CD8-positive, alpha-beta memory T cell (primary cell): ENCODE measurements around the gene CENPS. TPM values are rescaled to one million over a fixed set of nuclear protein-coding genes. Genes with fewer than 3 reads are reported as not detected.

Source experiments
- CTCF ChIA-PET: fragments of 350-600 bp; sonication (Branson Sonifier 250); formaldehyde crosslinking; loops from one replicate; lab custom pipeline; 2021; ENCODE audit warnings: antibody characterized with exemption; lab: Charles Lee
- POLR2A ChIA-PET: fragments of 350-600 bp; sonication (Branson Sonifier 250); formaldehyde crosslinking; loops from one replicate; lab custom pipeline; 2021; ENCODE audit warnings: antibody characterized with exemption; lab: Charles Lee
- DNase-seq, 5 donors: peaks; one replicate each; pipeline versions ENCODE4 v3.0.0 to v3.0.0-alpha.2; 2020 to 2022; ENCODE audit warnings: mixed read lengths in 1 of 5
- H3K27ac ChIP-seq: one replicate; pipeline ENCODE4 v1.7.0; 2013; ENCODE audit warnings: low read depth, mild to moderate bottlenecking, low read length, moderate library complexity
- H3K27me3 ChIP-seq: 2 replicates; pipeline ENCODE4 v1.7.0; 2013; ENCODE audit warnings: low read length, mild to moderate bottlenecking; ENCODE audit not compliant: insufficient read depth, poor library complexity, severe bottlenecking
- H3K36me3 ChIP-seq: 2 replicates; pipeline ENCODE4 v1.7.0; 2013; ENCODE audit warnings: mild to moderate bottlenecking, low read length, moderate library complexity; ENCODE audit not compliant: insufficient read depth
- H3K4me1 ChIP-seq: 2 replicates; pipeline ENCODE4 v1.7.0; 2013; ENCODE audit warnings: mild to moderate bottlenecking, low read length, moderate library complexity; ENCODE audit not compliant: insufficient read depth
- H3K4me3 ChIP-seq: 2 replicates; pipeline ENCODE4 v1.7.0; 2013; ENCODE audit warnings: mild to moderate bottlenecking, low read length
- H3K9me3 ChIP-seq: 2 replicates; pipeline ENCODE4 v1.7.0; 2013; ENCODE audit warnings: mild to moderate bottlenecking, low read length
- H3K27ac Mint-ChIP-seq, 8 donors: one replicate each; pipeline ENCODE4 v1.8.0; 2020 to 2021; ENCODE audit warnings: mixed read lengths in 8 of 8, mild to moderate bottlenecking in 6 of 8, inconsistent platforms in 3 of 8, moderate library complexity in 3 of 8
- H3K27me3 Mint-ChIP-seq, 2 donors: one replicate each; pipeline ENCODE4 v1.8.0; 2020 to 2021; ENCODE audit warnings: mixed read lengths in 2 of 2, mild to moderate bottlenecking in 1 of 2, moderate library complexity in 1 of 2
- H3K36me3 Mint-ChIP-seq, 3 donors: one replicate each; pipeline ENCODE4 v1.8.0; 2020 to 2021; ENCODE audit warnings: mixed read lengths in 3 of 3, inconsistent platforms in 1 of 3, mild to moderate bottlenecking in 1 of 3
- H3K4me1 Mint-ChIP-seq, 3 donors: one replicate each; pipeline ENCODE4 v1.8.0; 2020 to 2021; ENCODE audit warnings: mixed read lengths in 3 of 3, inconsistent platforms in 1 of 3, mild to moderate bottlenecking in 1 of 3
- H3K4me3 Mint-ChIP-seq, 7 donors: one replicate each; pipeline ENCODE4 v1.8.0; 2020 to 2021; ENCODE audit warnings: mixed read lengths in 7 of 7, mild to moderate bottlenecking in 6 of 7, moderate library complexity in 4 of 7, inconsistent platforms in 2 of 7
- H3K9me3 Mint-ChIP-seq, 5 donors: one replicate each; pipeline ENCODE4 v1.8.0; 2020 to 2022; ENCODE audit warnings: mixed read lengths in 5 of 5, mild to moderate bottlenecking in 3 of 5, moderate library complexity in 2 of 5, inconsistent platforms in 1 of 5
- polyA plus RNA-seq: library from polyadenylated mRNA; unstranded; fragments of 300-500 nt; fragmentation: Illumina TruSeq; gene quantifications from one replicate; pipeline ENCODE4 v1.2.3, GENCODE V29; 2021
- total RNA-seq, 2 experiments: library from RNA; stranded (reverse); gene quantifications; one replicate each; pipeline ENCODE4 v1.2.3, GENCODE V29; 2021

CENPS gene
- total and polyA plus RNA-seq, 3 experiments from 2014 or later: 9.7 to 32.2 (median 32.2) TPM

GRCh38 chr1:10388387-10388715 is 41.9 kb upstream of the CENPS start:
- H3K27ac ChIP-seq: no peak overlapping the region
- no peak for DNase-seq
- H3K4me3 ChIP-seq: no peak overlapping the region
- H3K27me3 ChIP-seq: no peaks in the 10 kb centered on the region
- H3K27ac Mint-ChIP-seq: peak overlapping the region in 1 of 8 donors; percentile 32
- H3K36me3 ChIP-seq: no peaks in the 10 kb centered on the region
- ChIA-PET POLR2A (interaction anchor here (1.1 kb wide), 1 partner anchor 11 kb away, joined by 4 read pairs; the partner anchor contains the start of gene PGD), CTCF (interaction anchor here (0.9 to 2.2 kb wide), 3 partner anchors 10 to 178 kb away, joined by 3 to 7 read pairs (median 3); partner anchors contain the start of genes KIF1B and PGD)
- no peaks in the 10 kb centered on the region for H3K9me3 ChIP-seq
- H3K4me1 Mint-ChIP-seq: peaks cover 0 to 6% (median 0%) of the 10 kb centered on the region in 3 donors
- peaks cover 0 to under 1% (median under 1%) of the 10 kb centered on the region in 3 donors for H3K36me3 Mint-ChIP-seq
- H3K9me3 Mint-ChIP-seq: no peaks in the 10 kb centered on the region
- H3K27me3 Mint-ChIP-seq: no peaks in the 10 kb centered on the region
- no peak overlapping the region for H3K4me3 Mint-ChIP-seq
- H3K4me1 ChIP-seq: peaks cover 10% of the 10 kb centered on the region

DNA sequence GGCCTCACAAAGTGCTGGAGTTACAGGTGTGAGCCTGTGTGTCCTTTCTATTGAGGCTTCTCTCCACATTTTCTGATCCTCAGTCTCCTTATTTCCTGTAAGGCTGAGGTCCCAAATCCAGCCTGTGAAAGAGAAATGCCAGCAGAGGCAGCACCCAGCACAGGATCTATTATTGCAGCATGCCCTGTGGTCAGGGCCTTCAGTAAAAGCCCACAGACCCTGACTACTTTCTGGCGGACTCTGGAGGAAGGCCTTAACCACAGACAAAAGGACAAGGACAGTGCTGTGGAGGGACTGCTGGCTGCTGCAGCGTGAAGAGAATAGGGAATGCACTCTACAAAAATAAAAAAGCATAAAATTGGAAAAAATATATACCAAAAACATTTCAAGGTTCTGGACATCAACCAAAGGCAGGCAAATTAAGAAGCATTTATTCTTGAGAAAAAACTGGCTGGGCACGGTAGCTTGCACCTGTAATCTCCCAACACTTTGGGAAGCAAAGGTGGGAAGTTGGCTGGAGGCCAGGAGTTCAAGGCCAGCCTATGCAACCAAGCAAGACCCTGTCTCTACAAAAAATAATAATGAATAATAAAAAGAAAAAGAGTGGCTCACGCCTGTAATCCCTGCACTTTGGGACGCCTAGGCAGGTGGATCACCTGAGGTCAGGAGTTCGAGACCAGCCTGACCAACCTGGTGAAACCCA is 40.8 kb upstream of the CENPS start:
- Histone ChIP-seq H3K4me1 (peaks cover 10% of the 10 kb centered on the region), H3K27me3 (no peaks in the 10 kb centered on the region), H3K36me3 (no peaks in the 10 kb centered on the region), H3K9me3 (no peaks in the 10 kb centered on the region), H3K27ac (no peak overlapping the region), H3K4me3 (no peak overlapping the region)
- CTCF ChIA-PET: no interaction called here
- Mint-ChIP-seq H3K27me3 (no peaks in the 10 kb centered on the region), H3K9me3 (peaks cover 0 to 3% (median 0%) of the 10 kb centered on the region in 5 donors), H3K36me3 (no peaks in the 10 kb centered on the region), H3K27ac (no peak overlapping the region), H3K4me1 (peaks cover 0 to 6% (median 0%) of the 10 kb centered on the region in 3 donors), H3K4me3 (no peak overlapping the region)
- POLR2A ChIA-PET: no interaction called here
- no peak for DNase-seq

DNA sequence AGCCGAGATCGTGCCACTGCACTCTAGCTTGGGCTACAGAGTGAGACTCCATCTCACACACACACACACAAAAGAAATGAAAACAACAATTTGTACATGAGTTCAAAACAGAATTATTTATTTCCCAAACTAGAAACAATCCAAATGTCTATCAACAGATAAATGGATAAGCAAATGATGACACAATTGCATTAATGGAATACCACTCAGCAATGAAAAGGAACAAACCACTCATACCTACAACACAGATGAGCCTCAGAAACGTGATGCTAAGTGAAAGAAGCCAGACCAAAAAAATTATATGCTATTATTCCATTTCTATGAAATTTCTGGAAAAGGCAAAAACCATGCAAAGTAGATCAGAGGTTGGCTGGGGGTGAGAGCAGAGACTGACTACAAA is 33.4 kb upstream of the CENPS start:
- Mint-ChIP-seq H3K36me3 (peaks cover 0 to 15% (median 3%) of the 10 kb centered on the region in 3 donors), H3K4me1 (peaks cover 9 to 25% (median 21%) of the 10 kb centered on the region in 3 donors), H3K9me3 (peaks cover 0 to 3% (median 0%) of the 10 kb centered on the region in 5 donors), H3K27ac (peak overlapping the region in 1 of 8 donors; percentile 50), H3K4me3 (peak overlapping the region in 4 of 7 donors; percentile 29 to 75 (median 47)), H3K27me3 (no peaks in the 10 kb centered on the region)
- H3K4me3 ChIP-seq: no peak overlapping the region
- H3K27ac ChIP-seq: no peak overlapping the region
- DNase-seq: no peak
- ChIA-PET POLR2A (no interaction called here), CTCF (interaction anchor here (1.3 kb wide), 1 partner anchor 187 kb away, joined by 5 read pairs; the partner anchor contains the start of gene KIF1B)
- H3K27me3 ChIP-seq: no peaks in the 10 kb centered on the region
- H3K4me1 ChIP-seq: peaks cover 11% of the 10 kb centered on the region
- no peaks in the 10 kb centered on the region for H3K9me3 ChIP-seq
- H3K36me3 ChIP-seq: no peaks in the 10 kb centered on the region

GRCh38 chr1:10398278-10398733 is 31.9 kb upstream of the CENPS start:
- H3K9me3 Mint-ChIP-seq: peaks cover 0 to 3% (median 0%) of the 10 kb centered on the region in 5 donors
- no peaks in the 10 kb centered on the region for H3K9me3 ChIP-seq
- H3K36me3 ChIP-seq: no peaks in the 10 kb centered on the region
- no peaks in the 10 kb centered on the region for H3K27me3 Mint-ChIP-seq
- DNase-seq: no peak
- CTCF ChIA-PET: interaction anchor here (1.0 to 2.2 kb wide), 4 partner anchors 9 to 188 kb away, joined by 3 to 8 read pairs (median 4); partner anchors contain the start of gene KIF1B
- peaks cover 11% of the 10 kb centered on the region for H3K4me1 ChIP-seq
- no peaks in the 10 kb centered on the region for H3K27me3 ChIP-seq
- H3K4me3 Mint-ChIP-seq: peak overlapping the region; percentile 87 to 98 (median 94)
- POLR2A ChIA-PET: interaction anchor here (1.8 to 2.0 kb wide), 2 partner anchors 10 to 188 kb away, joined by 4 read pairs; partner anchors contain the start of gene KIF1B
- peak overlapping the region; percentile 98 for H3K4me3 ChIP-seq
- peaks cover 0 to 25% (median 3%) of the 10 kb centered on the region in 3 donors for H3K36me3 Mint-ChIP-seq
- peaks cover 9 to 25% (median 21%) of the 10 kb centered on the region in 3 donors for H3K4me1 Mint-ChIP-seq
- H3K27ac Mint-ChIP-seq: peak overlapping the region; percentile 44 to 98 (median 80)
- peak overlapping the region; percentile 57 for H3K27ac ChIP-seq

GRCh38 chr1:10398734-10399443 is 31.3 kb upstream of the CENPS start, which contains the start of gene PGD:
Gene PGD, plus strand, starts transcription at chr1:10399064. Its CDS starts 54 bp downstream, at chr1:10399118.
- Histone ChIP-seq H3K4me1 (peaks cover 11% of the 10 kb centered on the region), H3K27ac (peak within 1 kb of the TSS; percentile 79), H3K27me3 (no peaks in the 10 kb centered on the region), H3K36me3 (peaks cover 5% of the 10 kb centered on the region), H3K4me3 (peak within 1 kb of the TSS; percentile 98), H3K9me3 (no peaks in the 10 kb centered on the region)
- peaks cover 3 to 31% (median 8%) of the 10 kb centered on the region in 3 donors for H3K36me3 Mint-ChIP-seq
- peak within 1 kb of the TSS; percentile 66 to 98 (median 82) for H3K27ac Mint-ChIP-seq
- H3K27me3 Mint-ChIP-seq: no peaks in the 10 kb centered on the region
- peaks cover 0 to under 1% (median 0%) of the 10 kb centered on the region in 5 donors for H3K9me3 Mint-ChIP-seq
- CTCF ChIA-PET: interaction anchor here (1.0 to 2.2 kb wide), 4 partner anchors 8 to 189 kb away, joined by 3 to 8 read pairs (median 4); partner anchors contain the start of gene KIF1B
- POLR2A ChIA-PET: interaction anchor here (1.8 to 2.0 kb wide), 2 partner anchors 11 to 189 kb away, joined by 4 read pairs; partner anchors contain the start of gene KIF1B
- H3K4me3 Mint-ChIP-seq: peak within 1 kb of the TSS; percentile 93 to 98 (median 95)
- peak; percentile 92 to 97 (median 95) for DNase-seq
- H3K4me1 Mint-ChIP-seq: peaks cover 9 to 25% (median 21%) of the 10 kb centered on the region in 3 donors

GRCh38 chr1:10399444-10399941 is 30.7 kb upstream of the CENPS start:
- Histone ChIP-seq H3K27me3 (no peaks in the 10 kb centered on the region), H3K36me3 (peaks cover 11% of the 10 kb centered on the region), H3K9me3 (no peaks in the 10 kb centered on the region), H3K4me1 (peaks cover 11% of the 10 kb centered on the region), H3K4me3 (peak overlapping the region; percentile 98), H3K27ac (peak overlapping the region; percentile 79)
- POLR2A ChIA-PET: interaction anchor here (1.8 to 2.0 kb wide), 2 partner anchors 12 to 189 kb away, joined by 4 read pairs; partner anchors contain the start of gene KIF1B
- Mint-ChIP-seq H3K27ac (peak overlapping the region; percentile 58 to 94 (median 76)), H3K4me1 (peaks cover 9 to 25% (median 21%) of the 10 kb centered on the region in 3 donors), H3K4me3 (peak overlapping the region; percentile 84 to 98 (median 90)), H3K9me3 (no peaks in the 10 kb centered on the region), H3K27me3 (no peaks in the 10 kb centered on the region), H3K36me3 (peaks cover 5 to 37% (median 9%) of the 10 kb centered on the region in 3 donors)
- no peak for DNase-seq
- CTCF ChIA-PET: interaction anchor here (1.5 to 2.2 kb wide), 2 partner anchors 30 to 189 kb away, joined by 4 to 8 read pairs; partner anchors contain the start of gene KIF1B

GRCh38 chr1:10400013-10400412 is 30.2 kb upstream of the CENPS start:
- Histone ChIP-seq H3K9me3 (no peaks in the 10 kb centered on the region), H3K27ac (peak overlapping the region; percentile 79), H3K27me3 (no peaks in the 10 kb centered on the region), H3K36me3 (peaks cover 14% of the 10 kb centered on the region), H3K4me1 (peaks cover 11% of the 10 kb centered on the region), H3K4me3 (peak overlapping the region; percentile 98)
- ChIA-PET POLR2A (interaction anchor here (1.8 to 2.0 kb wide), 2 partner anchors 12 to 190 kb away, joined by 4 read pairs; partner anchors contain the start of gene KIF1B), CTCF (interaction anchor here (1.5 to 2.2 kb wide), 3 partner anchors 12 to 190 kb away, joined by 3 to 8 read pairs (median 4); partner anchors contain the start of gene KIF1B)
- H3K27me3 Mint-ChIP-seq: no peaks in the 10 kb centered on the region
- peaks cover 9 to 25% (median 21%) of the 10 kb centered on the region in 3 donors for H3K4me1 Mint-ChIP-seq
- no peak for DNase-seq
- H3K27ac Mint-ChIP-seq: peak overlapping the region; percentile 58 to 94 (median 76)
- peak overlapping the region; percentile 84 to 98 (median 90) for H3K4me3 Mint-ChIP-seq
- H3K9me3 Mint-ChIP-seq: no peaks in the 10 kb centered on the region
- peaks cover 5 to 40% (median 9%) of the 10 kb centered on the region in 3 donors for H3K36me3 Mint-ChIP-seq
